OCI-LY7 (cell line): ENCODE measurements around the gene MRTFB. TPM values are rescaled to one million over a fixed set of nuclear protein-coding genes. Genes with fewer than 3 reads are reported as not detected.

Experiments used
- BruUV-seq: library from RNA; stranded (reverse); fragments of 400-500 nt; replicated peaks from 2 replicates; lab custom pipeline; 2021; lab: Mats Ljungman, UMichigan
- CTCF ChIA-PET: fragments of 300-600 bp; sonication (Branson Sonifier 250); formaldehyde crosslinking; loops from one replicate; lab custom pipeline; 2022; ENCODE audit warnings: antibody characterized with exemption; ENCODE audit not compliant: unreplicated experiment; lab: Charles Lee
- POLR2A ChIA-PET: fragments of 300-600 bp; sonication (Branson Sonifier 250); formaldehyde crosslinking; loops from one replicate; lab custom pipeline; 2022; ENCODE audit warnings: antibody characterized with exemption; lab: Charles Lee
- DNase-seq: peaks from one replicate; pipeline ENCODE4 v3.0.0-alpha.2; 2015; ENCODE audit warnings: low spot score
- H2AFZ ChIP-seq: fragments of 200-600 bp; sonication (generic), shearing (Covaris generic); 2 replicates; pipeline ENCODE4 v1.6.1; 2014; ENCODE audit warnings: mild to moderate bottlenecking, antibody characterized with exemption, low read length, moderate library complexity
- H3K27ac ChIP-seq: fragments of 200-600 bp; sonication (generic); 2 replicates; pipeline ENCODE4 v1.5.1; 2014; ENCODE audit warnings: mixed run types, low read depth, mild to moderate bottlenecking, moderate library complexity, low read length, inconsistent platforms; ENCODE audit not compliant: poor library complexity, severe bottlenecking
- H3K36me3 ChIP-seq: fragments of 200-600 bp; sonication (generic); 2 replicates; pipeline ENCODE4 v1.6.1; 2014; ENCODE audit warnings: mild to moderate bottlenecking, antibody characterized with exemption, low read length, moderate library complexity, mixed read lengths; ENCODE audit not compliant: insufficient read depth
- H3K4me1 ChIP-seq: fragments of 200-600 bp; sonication (generic); 2 replicates; pipeline ENCODE4 v1.5.1; 2014; ENCODE audit warnings: mild to moderate bottlenecking, low read length; ENCODE audit not compliant: insufficient read depth, poor library complexity, severe bottlenecking
- H3K4me2 ChIP-seq: fragments of 200-600 bp; sonication (generic); 2 replicates; pipeline ENCODE4 v1.6.1; 2014; ENCODE audit warnings: mild to moderate bottlenecking, low read length
- H3K4me3 ChIP-seq: fragments of 200-600 bp; sonication (generic); 2 replicates; pipeline ENCODE4 v1.5.1; 2014; ENCODE audit warnings: mild to moderate bottlenecking, low read depth, low read length; ENCODE audit not compliant: poor library complexity, severe bottlenecking
- H3K79me2 ChIP-seq: fragments of 200-600 bp; sonication (generic); 2 replicates; pipeline ENCODE4 v1.6.1; 2016; ENCODE audit warnings: low read depth, mild to moderate bottlenecking, low read length, moderate library complexity, mixed read lengths; ENCODE audit not compliant: insufficient read depth
- H3K9me2 ChIP-seq: fragments of 200-600 bp; sonication (generic); 2 replicates; pipeline ENCODE4 v1.6.1; 2016; ENCODE audit warnings: mild to moderate bottlenecking, low read length, mixed read lengths; ENCODE audit not compliant: insufficient read depth
- H3K9me3 ChIP-seq: fragments of 200-600 bp; sonication (generic); 2 replicates; pipeline ENCODE4 v1.6.1; 2014; ENCODE audit warnings: mild to moderate bottlenecking, mixed run types, low read length, mixed read lengths
- H4K20me1 ChIP-seq: fragments of 200-600 bp; sonication (generic); 2 replicates; pipeline ENCODE4 v1.6.1; 2014; ENCODE audit warnings: mild to moderate bottlenecking, antibody characterized with exemption, low read length, moderate library complexity, mixed read lengths; ENCODE audit not compliant: insufficient read depth
- EZH2phosphoT487 ChIP-seq: fragments of 200-600 bp; sonication (generic); IDR thresholded peaks from 2 replicates; pipeline ENCODE4 v1.6.1; 2018; ENCODE audit warnings: low read depth, borderline replicate concordance, mild to moderate bottlenecking, mixed run types, antibody characterized with exemption, low read length, moderate library complexity, mixed read lengths
- intact Hi-C: fragments of 100-400 bp; cut with micrococcal nuclease; formaldehyde crosslinking; loops from one replicate; pipeline ENCODE4 v1.10.0; 2022; ENCODE audit not compliant: unreplicated experiment
- total RNA-seq, 2 experiments: library from RNA; depleted of rRNA in 1 of 2; stranded (reverse); fragments of >200 nt in 1 of 2; shearing (Covaris generic) in 1 of 2; gene quantifications; 2 replicates each; pipeline ENCODE4 v1.2.3, GENCODE V29; 2014 to 2022
- TF ChIP-seq, protein P1 (sequence below): fragments of 200-600 bp; sonication (generic); conservative IDR thresholded peaks from 2 replicates; pipeline ENCODE4 v1.5.1; 2014; ENCODE audit warnings: mild to moderate bottlenecking, antibody characterized with exemption, low read length, moderate library complexity, mixed read lengths

Gene MRTFB
- total RNA-seq, 2 experiments from 2014 or later: 8.5 to 21.4 TPM

DNA sequence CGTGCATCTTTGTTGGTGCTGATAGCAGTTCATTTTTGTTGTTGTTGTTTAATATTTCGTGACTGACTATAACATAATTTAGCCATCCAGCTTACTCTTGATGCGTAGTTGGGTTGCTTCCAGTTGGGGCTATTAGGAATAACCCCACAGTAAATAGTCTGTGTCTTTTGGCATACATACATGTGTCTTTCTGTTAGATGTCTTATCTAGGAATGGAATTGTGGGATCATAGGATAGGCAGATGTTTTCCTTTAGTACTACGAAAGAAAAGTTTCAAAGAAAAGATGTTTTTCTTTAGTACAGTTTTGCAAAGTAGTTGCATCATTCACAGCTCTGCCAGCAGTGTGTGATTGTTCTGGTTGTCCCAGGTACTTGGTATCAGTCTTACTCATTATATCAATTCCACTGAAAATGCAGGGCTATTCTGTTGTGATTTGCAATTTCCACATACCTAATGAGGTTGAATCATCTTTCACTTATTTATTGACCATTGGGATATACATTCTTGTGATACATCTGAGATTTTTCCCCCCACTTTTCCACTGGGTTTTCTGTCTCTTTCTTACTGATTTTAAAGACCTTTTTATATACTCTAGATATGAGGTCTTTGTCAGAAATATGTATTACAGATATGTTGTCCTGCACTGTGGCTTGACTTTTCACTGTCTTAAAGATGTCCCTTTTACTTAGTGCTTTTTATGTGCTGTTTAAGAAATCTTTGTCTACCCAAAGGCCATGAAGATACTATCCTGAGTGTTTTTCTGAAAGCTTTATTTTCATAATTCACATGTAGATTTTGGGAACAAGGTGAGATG lies 173.3 kb downstream of the MRTFB start:
- ChIA-PET CTCF (no interaction called here), POLR2A (no interaction called here)
- H2AFZ ChIP-seq: no peak overlapping the region
- no peak overlapping the region for H3K27ac ChIP-seq
- H3K4me1 ChIP-seq: no peaks in the 10 kb centered on the region
- H3K9me2 ChIP-seq: no peaks in the 10 kb centered on the region
- no peaks in the 10 kb centered on the region for H3K9me3 ChIP-seq
- H4K20me1 ChIP-seq: no peaks in the 10 kb centered on the region
- H3K36me3 ChIP-seq: peaks cover 6% of the 10 kb centered on the region; the same call in 1 of the 2 replicates
- DNase-seq: no peak
- no peaks in the 10 kb centered on the region for H3K79me2 ChIP-seq
- H3K4me2 ChIP-seq: no peak overlapping the region
- BruUV-seq: no TSS peak
- intact Hi-C loops: loop anchor here (10.0 kb wide), 1 partner anchor 320 kb away; the partner anchor contains the start of gene ERCC4
- TF ChIP-seq, protein P1, sequence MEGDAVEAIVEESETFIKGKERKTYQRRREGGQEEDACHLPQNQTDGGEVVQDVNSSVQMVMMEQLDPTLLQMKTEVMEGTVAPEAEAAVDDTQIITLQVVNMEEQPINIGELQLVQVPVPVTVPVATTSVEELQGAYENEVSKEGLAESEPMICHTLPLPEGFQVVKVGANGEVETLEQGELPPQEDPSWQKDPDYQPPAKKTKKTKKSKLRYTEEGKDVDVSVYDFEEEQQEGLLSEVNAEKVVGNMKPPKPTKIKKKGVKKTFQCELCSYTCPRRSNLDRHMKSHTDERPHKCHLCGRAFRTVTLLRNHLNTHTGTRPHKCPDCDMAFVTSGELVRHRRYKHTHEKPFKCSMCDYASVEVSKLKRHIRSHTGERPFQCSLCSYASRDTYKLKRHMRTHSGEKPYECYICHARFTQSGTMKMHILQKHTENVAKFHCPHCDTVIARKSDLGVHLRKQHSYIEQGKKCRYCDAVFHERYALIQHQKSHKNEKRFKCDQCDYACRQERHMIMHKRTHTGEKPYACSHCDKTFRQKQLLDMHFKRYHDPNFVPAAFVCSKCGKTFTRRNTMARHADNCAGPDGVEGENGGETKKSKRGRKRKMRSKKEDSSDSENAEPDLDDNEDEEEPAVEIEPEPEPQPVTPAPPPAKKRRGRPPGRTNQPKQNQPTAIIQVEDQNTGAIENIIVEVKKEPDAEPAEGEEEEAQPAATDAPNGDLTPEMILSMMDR: no peak
- no peak for TF ChIP-seq EZH2phosphoT487
- H3K4me3 ChIP-seq: no peak overlapping the region

DNA sequence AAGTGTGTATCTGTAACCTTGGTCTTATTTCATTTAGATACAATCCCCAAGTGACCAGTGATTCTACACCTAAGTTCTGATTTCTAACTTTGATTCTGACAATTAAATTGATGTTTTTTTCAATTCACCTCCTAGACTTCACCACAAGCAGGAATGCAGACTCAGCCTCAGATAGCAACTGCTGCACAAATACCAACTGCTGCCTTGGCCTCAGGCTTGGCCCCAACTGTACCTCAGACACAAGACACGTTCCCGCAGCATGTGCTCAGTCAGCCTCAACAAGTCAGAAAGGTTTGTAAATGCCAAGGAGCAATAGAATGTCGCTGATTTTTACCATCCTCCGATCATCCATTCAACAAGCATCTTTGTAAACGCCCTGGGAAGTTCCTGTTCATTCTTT lies 177.7 kb downstream of the MRTFB start:
- POLR2A ChIA-PET: interaction anchor here (0.5 kb wide), 1 partner anchor 123 kb away, joined by 3 read pairs; no protein-coding TSS in a partner anchor
- intact Hi-C loops: loop anchor here (1.0 to 10.0 kb wide), 3 partner anchors 128 to 324 kb away; partner anchors contain the start of gene ERCC4
- DNase-seq: no peak
- Histone ChIP-seq H4K20me1 (no peaks in the 10 kb centered on the region), H3K4me3 (no peak overlapping the region), H3K4me1 (no peaks in the 10 kb centered on the region), H3K36me3 (peaks cover 19% of the 10 kb centered on the region), H3K4me2 (no peak overlapping the region), H2AFZ (no peak overlapping the region), H3K79me2 (no peaks in the 10 kb centered on the region), H3K9me3 (no peaks in the 10 kb centered on the region), H3K27ac (no peak overlapping the region), H3K9me2 (no peaks in the 10 kb centered on the region)
- no peak for TF ChIP-seq EZH2phosphoT487
- CTCF ChIA-PET: no interaction called here
- no TSS peak for BruUV-seq

DNA sequence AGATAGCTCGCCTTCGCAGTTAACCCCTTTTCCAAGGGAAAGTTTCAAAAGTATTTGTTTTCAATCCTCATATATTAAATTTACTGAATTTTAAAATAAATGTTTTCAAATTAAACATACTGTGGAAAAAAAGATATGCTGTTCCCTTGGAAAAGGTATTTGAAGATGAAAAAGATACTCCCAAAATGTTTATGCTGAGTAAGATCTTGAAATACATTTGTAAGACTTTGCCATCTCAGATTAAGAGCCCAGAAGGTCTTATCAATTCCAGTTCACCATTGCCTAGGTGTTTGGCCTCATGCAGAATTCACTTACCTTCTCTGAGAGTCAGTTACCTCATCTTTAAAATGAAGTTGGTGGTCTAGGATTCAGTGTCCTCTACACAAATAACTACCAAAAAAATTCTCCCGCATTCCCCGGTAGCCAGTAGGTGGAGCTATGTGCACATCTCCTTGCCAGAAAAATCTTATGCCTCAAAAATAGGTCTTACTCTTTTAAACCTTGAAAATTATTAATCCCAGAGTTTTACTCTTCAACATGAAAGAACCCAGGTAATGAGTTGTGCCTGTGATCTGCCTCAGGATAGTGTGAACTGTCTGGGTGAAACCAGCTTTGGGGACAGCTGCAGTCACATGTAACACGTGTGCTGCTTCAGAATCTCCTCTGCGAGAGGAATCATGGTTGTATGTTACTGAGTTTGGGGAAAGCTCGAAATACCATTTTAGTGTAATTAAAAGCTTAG lies 178.3 kb downstream of the MRTFB start:
- no peaks in the 10 kb centered on the region for H3K9me2 ChIP-seq
- no peaks in the 10 kb centered on the region for H4K20me1 ChIP-seq
- H3K36me3 ChIP-seq: peaks cover 19% of the 10 kb centered on the region
- H3K4me2 ChIP-seq: no peak overlapping the region
- CTCF ChIA-PET: interaction anchor here (0.6 kb wide), 1 partner anchor 40 kb away, joined by 3 read pairs; no protein-coding TSS in a partner anchor
- no peak overlapping the region for H3K4me3 ChIP-seq
- H3K27ac ChIP-seq: no peak overlapping the region
- peak; percentile 62 for DNase-seq
- intact Hi-C loops: loop anchor here (1.0 to 10.0 kb wide), 4 partner anchors 39 to 325 kb away; partner anchors contain the start of gene ERCC4
- BruUV-seq: no TSS peak
- no peaks in the 10 kb centered on the region for H3K9me3 ChIP-seq
- no peaks in the 10 kb centered on the region for H3K79me2 ChIP-seq
- no peak overlapping the region for H2AFZ ChIP-seq
- POLR2A ChIA-PET: interaction anchor here (1.1 kb wide), 1 partner anchor 275 kb away, joined by 4 read pairs; no protein-coding TSS in a partner anchor
- no peaks in the 10 kb centered on the region for H3K4me1 ChIP-seq
- TF ChIP-seq, protein P1: peak; percentile 100
- no peak for TF ChIP-seq EZH2phosphoT487
